Retina (tissue), 1 donor: ENCODE data around the gene NEDD4L.
"Not testable (repeated sequence)": the region's sequence is repeated elsewhere in the genome, so short reads cannot be mapped to it uniquely, and the experiment has no call there.

Experiments
- DNase-seq: peaks from one replicate; pipeline ENCODE4 v3.0.0-alpha.2; 2016

The NEDD4L gene

DNA sequence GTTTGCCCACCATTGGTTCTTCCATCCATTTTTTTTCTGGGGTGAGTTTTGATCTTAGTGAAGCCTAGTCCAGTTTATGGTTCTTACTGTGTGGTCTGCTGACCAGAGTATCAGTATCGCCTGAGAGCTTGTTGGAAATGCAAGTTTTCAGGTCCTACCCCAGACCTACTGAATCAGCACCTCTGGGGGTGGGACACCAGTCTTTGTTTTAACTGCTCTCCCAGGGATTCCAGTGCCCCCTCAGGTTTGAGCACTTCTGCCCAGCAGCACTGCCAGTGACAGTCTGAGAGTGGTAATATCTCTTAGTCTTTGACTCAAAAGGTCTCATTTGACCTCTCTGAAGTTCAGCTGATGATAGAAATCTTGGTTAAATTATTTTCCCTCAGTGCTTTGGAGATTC, 315.6 kb downstream of the NEDD4L start:
- no peak for DNase-seq

DNA sequence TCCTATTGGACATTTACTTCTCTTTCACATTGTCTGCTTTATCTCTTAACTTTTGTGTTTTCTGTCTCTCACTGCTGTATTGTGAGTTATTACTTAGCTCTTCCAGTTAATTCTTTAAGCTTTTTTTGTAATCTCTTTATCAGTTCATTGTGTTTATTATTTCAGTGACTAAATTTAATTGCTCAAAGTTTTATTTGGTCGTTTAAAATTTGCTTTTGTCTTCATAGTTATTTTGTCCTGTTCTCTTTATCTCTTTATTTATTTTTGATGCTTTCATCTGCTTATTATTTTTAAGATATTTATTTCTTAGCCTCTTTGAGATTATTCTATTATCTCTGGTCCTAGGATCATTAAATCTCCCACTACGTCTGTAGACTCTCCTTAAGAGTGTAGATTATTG, 316.3 kb downstream of the NEDD4L start:
- DNase-seq: no peak

DNA sequence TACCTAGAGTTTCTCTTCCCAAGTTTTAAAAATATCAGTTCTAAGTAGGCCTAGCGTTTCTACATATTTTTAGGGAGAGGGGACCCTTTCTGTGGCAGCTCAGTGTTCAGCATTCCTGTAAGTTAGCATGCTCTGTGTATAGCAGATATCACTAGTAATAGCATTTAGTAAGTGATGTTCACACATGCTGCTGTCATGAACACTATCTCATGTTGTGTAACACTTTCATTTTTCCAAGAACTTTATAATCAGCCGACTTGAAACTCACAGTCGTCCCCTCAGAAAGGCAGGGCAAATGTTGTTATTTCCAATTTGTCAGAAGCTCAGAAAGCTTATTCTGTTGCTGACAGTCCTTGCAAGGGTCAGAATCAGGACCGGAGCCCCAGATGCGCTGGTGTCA, 317.2 kb downstream of the NEDD4L start:
- DNase-seq: no peak

GRCh38 chr18:58362027-58362575, 318.1 kb downstream of the NEDD4L start:
- no peak for DNase-seq

- no peak for DNase-seq
Measured at GRCh38 chr18:58362829-58363271, 318.8 kb downstream of the NEDD4L start.

DNA sequence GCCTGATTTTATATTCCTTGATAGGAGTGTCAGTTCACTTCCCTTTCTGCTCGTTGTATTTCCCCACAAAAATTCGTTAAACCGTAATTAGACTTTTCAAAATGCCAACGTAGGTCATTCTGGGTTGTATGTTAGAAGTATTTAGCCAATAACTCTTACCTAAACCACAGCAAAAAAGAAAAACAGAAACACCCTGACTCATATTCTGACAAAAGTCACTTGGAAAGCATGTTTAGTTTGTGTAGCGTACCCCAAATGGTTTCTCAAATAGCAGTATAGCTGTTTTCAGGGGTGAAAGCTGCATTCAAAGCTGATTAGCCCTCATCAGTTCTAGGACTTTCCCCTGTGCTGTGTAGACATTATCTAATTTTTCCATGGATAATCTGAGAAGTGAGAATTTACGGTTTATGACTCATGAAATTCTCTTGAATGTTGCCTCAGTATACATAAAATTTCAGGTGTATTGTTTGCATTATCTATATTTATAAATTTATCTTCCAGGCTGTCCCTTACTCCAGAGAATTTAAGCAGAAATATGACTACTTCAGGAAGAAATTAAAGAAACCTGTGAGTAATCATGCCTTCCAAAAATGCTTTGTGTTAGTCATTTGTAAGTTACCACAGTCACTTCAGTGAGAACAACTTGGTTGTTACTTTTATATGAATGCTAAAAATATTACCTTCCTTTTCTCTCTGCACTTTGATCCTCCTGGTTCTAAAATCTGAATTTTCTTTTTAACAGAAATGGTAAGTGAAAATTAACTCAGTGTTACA, 319.9 kb downstream of the NEDD4L start:
- no peak for DNase-seq

GRCh38 chr18:58364876-58365528, 321.0 kb downstream of the NEDD4L start:
- no peak for DNase-seq

- no peak for DNase-seq
Measured at GRCh38 chr18:58367425-58368140, 323.6 kb downstream of the NEDD4L start.

DNA sequence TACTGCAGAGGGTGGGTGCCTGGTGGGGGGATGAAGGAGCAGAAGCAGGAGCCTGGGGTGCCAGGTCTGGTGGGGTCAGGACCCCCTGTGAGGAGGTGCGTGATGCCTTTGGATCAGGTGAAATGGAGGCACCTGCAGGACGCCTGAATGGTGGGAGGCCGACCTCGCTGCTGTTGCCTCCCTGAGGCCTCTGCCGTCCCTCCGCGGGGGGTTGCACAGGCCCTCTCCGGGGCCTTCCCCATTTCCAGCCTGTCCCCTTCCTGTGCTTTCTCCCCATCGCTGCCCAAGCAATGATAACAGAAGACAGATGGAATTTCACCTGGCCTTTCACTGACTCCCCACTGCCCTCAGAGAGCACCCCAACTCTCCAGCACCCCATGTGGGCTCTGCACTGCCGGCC, 325.6 kb downstream of the NEDD4L start:
- no peak for DNase-seq

- DNase-seq: no peak
Measured at GRCh38 chr18:58370038-58370580, 326.1 kb downstream of the NEDD4L start.

DNA sequence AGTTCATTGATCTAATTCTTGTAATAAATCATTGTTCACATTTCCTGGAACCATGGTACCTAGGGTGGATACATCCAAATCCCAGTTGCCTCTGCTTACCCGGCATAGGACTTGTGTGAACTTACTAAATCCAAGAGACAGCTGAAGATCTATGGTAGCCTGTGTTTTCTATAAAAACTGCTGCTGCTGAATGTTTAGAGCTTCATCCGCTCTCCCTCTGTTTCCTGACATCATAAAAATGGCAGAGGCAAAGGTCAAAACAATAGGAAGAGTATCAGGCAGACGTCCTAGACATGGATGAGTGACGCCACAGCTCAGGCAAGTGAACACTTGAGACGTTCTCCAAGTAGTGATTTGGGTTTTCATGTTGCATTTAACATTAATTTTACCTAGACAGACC, 326.6 kb downstream of the NEDD4L start:
- no peak for DNase-seq

DNA sequence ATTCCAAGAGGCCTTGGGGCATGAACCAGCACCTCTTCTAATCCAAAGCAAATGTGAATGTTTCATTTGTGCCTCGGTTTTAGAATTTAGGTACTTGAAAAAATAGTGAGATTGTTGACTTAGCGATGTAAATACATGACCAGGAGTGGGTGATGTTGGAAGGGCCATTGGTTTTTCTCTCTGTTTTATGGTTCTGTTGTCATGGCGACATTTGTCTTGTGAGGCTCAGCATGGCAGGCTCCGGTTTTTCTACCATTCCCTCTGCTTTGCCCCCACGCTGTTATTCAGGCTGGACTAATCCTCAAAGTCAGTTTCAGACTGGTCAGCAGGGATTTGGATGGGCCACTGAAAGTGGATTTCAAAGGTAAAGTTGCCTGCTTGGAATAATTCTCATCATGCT, 329.5 kb downstream of the NEDD4L start:
- no peak for DNase-seq

- no peak for DNase-seq
Measured at GRCh38 chr18:58375051-58375450, 331.0 kb downstream of the NEDD4L start.

- DNase-seq: no peak
Measured at GRCh38 chr18:58378411-58379379, 334.7 kb downstream of the NEDD4L start.

- no peak for DNase-seq
Measured at GRCh38 chr18:58379443-58379842, 335.4 kb downstream of the NEDD4L start.

DNA sequence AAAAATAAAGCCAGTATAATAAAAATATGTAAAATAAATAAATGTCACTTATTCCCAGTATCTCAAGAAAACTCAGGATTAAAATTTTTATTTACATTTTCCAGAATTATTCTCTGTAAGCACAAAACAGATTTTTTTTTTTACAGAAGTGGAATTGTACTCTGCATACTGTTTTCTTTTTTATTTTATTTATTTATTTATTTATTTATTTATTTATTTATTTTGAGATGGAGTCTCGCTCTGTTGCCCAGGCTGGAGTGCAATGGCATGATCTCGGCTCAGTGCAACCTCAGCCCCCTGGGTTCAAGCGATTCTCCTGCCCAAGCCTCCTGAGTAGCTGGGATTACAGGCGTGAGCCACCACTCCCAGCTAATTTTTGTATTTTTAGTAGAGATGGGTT, 336.1 kb downstream of the NEDD4L start:
- DNase-seq: not testable (repeated sequence)

- no peak for DNase-seq
Measured at GRCh38 chr18:58381676-58382411, 337.8 kb downstream of the NEDD4L start.

DNA sequence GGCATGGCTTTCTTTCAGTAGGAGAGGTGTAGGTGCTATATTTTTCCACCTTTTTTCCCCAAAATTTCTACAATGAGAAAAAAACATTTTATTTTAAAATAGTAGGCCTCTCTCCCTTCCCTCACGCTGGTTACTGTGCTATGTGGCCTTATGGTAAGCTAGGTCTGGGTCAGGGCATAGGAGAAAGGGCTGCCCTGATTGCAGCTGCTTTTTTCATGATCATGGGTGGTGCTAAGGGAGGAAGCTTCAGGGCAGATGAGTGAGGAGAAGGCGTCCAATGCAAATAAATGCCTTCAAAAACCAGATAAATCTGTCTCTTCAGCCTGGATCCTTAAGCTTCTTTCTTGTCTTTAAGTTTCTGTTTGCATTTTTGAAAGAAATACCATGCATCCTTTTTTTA, 338.4 kb downstream of the NEDD4L start:
- no peak for DNase-seq

DNA sequence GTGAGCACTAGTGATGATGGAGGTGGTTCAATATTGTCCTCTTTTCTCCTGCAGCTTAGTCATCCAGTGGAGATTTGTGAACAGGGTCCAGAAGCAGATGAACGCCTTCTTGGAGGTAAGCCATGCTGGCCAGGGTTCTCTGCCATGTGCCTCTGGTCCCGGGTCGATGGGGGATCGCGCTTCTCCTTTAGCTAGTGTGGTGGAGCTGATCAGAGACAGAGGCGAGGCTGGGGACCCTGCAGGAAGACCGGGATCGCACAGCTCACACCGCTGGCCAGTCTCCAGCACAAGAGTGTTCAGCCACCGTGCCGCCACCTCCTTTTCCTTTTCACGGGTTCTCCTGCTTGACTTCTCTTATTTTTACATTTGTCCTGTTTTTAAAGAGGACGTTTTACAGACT, 341.4 kb downstream of the NEDD4L start:
- no peak for DNase-seq

DNA sequence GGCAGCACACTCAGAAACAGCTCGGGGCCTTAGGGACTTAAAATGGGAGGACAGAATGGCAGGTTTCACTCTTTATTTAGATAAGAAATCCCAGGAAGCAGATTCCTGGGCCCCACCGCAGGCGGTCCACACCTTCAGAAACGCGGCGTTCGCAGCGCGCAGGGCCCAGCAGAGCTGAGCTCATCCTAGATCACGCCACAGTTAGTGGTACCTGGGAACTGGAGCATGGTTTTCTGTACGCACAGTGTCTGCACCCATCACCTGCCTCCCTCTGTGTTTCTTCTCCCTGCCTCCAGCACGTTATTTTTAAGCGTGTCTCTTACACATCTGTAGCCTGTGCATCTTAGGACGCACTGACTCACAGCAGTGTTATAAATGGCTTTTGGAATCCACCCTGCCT, 342.8 kb downstream of the NEDD4L start:
- DNase-seq: no peak

- DNase-seq: no peak
Measured at GRCh38 chr18:58387716-58388115, 343.7 kb downstream of the NEDD4L start.
